GM21528 (cell line): ENCODE results near the gene USHBP1.

Experiments used
- ATAC-seq: cut with Tn5 transposase; IDR thresholded peaks from one replicate; pipeline ENCODE4 v1.9.1; 2021; ENCODE audit warnings: mild to moderate bottlenecking, moderate library complexity; ENCODE audit not compliant: unreplicated experiment, low FRiP score

Gene USHBP1

GRCh38 chr19:17215127-17215971 lies 49.2 kb downstream of the USHBP1 start, which contains the start of gene USE1:
USE1 (plus strand) TSS chr19:17215357; CDS start chr19:17215406, 49 bp downstream.
- no peak for ATAC-seq

DNA sequence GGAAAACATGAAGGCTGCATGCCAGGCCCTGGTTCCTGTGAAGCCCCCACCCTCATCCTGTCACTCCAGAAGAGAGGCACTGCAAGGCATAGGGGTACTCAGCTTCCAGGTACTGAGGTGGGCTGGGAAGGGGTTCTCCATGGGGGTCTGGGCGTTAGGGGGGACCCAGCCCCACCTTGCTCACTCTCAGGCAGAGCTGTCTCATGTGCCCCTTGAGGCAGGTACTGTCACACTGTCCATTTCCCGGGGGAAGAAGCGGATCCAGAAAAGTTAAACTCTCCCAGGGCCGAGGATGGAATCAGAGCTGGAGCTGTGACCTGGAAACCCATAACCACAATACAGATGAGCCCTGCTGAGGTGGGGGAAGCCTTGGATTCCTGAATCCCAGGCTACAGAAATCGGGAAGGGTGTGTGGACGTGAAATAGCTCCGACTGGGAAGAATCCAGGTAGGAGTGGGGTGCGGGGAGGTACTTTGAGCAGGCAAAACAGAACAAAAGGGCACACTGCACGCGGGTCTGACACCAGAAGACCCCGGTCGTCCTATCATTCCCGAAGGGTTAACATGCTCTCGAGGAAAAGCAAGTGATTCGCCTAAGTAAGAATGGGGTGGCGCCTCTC lies 49.9 kb downstream of the USHBP1 start:
- no peak for ATAC-seq

DNA sequence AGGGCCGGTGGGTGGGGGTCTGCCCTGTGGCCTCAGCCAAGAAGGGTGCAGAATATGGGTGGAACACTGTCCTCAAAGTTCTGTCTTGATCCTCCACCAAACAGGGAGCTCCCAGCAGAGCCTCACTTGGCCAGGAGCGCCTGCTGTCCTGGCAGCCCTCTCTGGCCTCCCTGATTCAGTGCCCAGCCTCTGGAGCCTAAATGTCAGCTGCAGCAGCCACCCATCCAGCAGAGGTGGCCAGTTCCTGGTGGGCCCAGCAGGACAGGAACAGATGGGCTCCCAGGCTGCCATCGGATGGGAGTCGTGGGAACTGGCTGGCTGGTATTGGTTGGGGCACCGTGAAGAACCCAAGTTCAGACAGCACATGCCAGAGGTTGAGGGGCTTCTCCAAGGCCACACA lies 51.2 kb downstream of the USHBP1 start:
- no peak for ATAC-seq

DNA sequence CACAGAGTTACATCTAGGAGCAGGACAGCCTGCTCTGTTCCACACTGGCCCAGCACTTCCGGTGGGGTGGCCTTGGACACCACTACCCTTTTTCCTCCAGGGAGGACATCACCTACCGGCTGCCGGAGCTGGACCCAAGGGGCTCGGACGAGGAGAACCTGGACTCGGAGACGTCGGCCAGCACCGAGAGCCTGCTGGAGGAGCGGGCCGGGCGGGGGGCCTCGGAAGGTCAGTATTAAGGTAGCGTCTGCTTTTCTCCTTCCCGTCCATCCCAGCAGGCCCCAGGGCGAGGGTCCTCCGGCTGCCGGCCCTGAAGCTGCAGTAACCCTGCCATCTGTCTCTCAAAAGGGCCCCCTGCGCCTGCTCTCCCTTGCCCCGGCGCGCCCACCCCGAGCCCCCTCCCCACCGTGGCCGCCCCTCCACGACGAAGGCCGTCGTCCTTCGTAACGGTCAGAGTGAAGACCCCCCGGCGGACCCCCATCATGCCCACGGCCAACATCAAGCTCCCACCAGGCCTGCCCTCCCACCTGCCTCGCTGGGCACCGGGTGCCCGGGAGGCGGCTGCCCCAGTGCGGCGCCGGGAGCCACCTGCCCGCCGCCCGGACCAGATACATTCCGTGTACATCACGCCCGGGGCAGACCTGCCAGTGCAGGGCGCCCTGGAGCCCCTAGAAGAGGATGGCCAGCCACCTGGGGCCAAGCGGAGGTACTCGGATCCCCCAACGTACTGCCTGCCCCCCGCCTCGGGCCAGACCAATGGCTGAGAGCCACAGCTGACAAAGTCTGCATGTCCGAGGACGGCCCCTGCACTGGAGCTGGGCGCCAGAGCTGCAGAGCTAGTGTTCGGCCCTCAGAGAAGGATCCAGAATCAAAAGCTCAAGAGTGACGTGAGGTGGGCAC lies 52.7 kb downstream of the USHBP1 start:
- ATAC-seq, result no peak

DNA sequence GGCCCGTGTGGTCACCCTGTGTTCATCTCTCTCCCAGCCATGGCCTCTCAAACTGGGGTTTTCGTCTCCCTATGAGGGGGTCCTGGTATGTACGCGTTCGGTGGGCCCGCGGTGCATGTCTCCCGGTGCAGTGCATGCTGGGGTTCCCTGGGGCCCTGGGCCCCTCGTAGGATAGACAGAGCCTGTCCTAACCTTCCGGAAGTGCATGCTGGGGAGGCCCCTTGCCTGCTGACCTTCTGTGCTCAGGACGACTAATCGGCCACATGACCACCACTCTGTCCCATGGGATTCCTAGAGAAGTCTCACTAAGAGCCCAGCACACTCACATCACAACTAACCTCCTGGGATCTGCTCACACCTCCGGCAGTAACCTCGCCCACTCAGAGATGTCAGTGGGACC lies 54.2 kb downstream of the USHBP1 start:
- ATAC-seq, result no peak

- no peak for ATAC-seq
Observed at GRCh38 chr19:17209126-17210036, 55.2 kb downstream of the USHBP1 start.

- ATAC-seq, result no peak
Observed at GRCh38 chr19:17206736-17207581, 57.6 kb downstream of the USHBP1 start.

GRCh38 chr19:17205237-17206140 lies 59.1 kb downstream of the USHBP1 start:
- no peak for ATAC-seq

DNA sequence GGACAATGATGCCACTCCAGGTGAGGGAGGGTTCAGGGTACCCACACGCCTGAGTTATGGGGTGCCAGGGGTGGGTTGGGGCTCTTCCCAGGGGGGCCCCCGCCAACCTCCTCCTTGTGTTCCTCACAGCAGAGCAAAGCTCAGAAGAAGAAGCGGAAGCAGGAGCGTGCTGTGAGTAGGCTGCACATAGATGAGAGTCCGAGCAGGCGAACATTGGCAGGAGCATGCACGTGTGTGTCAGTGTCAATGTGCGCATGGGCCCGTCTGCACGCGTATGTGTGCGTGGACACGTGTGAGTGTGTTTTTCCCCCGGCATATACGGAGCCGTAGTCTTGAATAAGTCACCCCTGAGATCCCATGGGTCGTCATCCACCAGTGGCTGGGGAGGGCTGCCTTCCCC lies 61.8 kb downstream of the USHBP1 start:
- ATAC-seq, result no peak

DNA sequence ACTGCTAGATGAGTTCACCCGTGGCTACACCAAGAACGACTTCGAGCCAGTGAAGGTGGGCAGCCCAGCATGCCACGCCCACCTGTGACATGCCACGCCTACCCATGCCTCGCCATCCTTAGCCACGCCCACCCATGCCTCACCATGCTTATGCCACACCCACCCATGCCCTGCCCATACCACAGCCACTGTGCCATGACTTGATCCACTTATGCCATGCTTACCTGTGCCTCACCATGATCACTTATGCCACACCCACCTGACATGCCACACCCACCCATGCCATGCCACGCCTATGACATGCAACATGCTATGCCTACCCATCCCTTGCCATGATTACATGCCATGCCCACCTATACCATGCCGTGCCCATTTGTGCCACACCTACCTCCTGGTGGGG lies 62.3 kb downstream of the USHBP1 start:
- ATAC-seq, result no peak

DNA sequence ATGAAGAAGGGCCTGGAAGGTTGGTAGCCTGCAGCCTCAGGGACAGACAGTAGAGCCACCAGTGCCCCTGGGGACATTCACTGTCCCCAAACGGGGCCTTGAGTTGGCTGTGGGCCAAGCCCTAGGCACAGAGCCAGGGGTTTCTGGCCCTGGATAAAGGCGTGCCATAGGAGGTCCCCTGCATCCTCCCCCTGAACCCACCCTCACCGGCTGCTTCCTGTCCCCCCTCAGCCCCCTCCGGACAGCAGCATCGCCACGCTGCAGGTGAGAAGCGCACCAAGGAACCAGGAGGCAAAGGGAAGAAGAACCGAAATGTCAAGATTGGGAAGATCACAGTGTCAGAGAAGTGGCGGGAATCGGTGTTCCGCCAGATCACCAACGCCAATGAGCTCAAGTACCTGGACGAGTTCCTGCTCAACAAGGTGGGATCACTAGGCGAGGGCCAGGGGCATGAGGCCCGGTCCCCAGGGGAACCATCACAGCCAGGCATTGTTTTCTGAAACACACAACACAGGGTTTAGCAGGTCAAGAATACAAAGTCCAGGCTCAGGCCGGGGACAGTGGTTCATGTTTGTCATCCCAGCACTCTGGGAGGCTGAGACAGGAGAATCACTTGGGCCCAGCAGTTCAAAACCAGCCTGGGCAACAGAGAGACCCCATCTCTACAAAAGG lies 64.0 kb downstream of the USHBP1 start:
- no peak for ATAC-seq
